Cerebellar nuclear complex (tissue), 1 donor: ENCODE data around the gene PHF21B.
"Not testable (repeated sequence)": the region's sequence is repeated elsewhere in the genome, so short reads cannot be mapped to it uniquely, and the experiment has no call there.

Experiments
- DNase-seq, 2 experiments: peaks; one replicate each; lab custom pipeline; 2025; lab: John Stamatoyannopoulos, UW

The PHF21B gene

GRCh38 chr22:44933666-44934453 lies 75.9 kb downstream of the PHF21B start:
- no peak for DNase-seq

- no peak for DNase-seq
Measured at GRCh38 chr22:44932493-44932892, 77.3 kb downstream of the PHF21B start.

DNA sequence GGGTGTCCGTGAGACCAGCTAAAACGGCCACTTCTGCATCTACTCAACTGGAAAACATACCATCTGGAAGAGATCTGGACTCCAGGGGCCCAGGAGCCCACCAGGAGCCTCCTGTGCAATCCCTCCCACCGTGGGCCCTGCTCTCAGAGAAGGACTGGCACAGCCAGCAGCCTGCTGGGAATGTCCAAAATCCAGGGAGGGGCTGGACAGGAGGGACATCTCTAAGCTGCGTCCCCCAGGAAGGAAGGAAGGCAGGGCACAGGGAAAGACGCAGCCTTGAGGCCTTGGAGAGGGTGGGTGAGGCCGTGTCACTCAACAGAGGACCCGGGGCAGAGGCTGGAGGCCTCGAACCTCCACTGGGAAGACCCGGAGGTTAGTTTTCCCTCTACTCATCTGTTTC lies 78.0 kb downstream of the PHF21B start:
- DNase-seq: no peak

DNA sequence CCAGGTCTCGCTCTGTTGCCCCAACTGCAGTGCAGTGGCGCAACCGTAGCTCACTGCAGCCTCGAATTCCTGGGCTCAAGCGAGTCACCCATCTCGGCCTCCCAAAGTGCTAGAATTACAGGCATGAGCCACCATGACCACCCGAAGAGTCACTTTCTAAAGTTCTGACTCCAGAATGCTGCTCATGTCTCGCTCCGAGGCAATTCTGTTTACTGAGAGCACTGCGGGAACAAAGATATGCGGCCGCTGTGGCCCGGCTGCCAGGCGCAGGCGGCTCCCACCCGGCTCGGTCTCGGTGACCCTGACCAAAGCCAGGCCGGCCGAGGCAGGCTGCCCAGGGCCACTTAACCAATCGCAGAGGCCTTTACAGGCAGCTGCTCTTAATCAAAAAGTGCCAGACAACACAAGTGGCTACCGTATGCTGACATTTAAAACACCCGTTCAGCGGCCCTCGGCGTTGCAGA lies 78.7 kb downstream of the PHF21B start:
- no peak for DNase-seq

GRCh38 chr22:44930711-44931035 lies 79.1 kb downstream of the PHF21B start:
- no peak for DNase-seq

DNA sequence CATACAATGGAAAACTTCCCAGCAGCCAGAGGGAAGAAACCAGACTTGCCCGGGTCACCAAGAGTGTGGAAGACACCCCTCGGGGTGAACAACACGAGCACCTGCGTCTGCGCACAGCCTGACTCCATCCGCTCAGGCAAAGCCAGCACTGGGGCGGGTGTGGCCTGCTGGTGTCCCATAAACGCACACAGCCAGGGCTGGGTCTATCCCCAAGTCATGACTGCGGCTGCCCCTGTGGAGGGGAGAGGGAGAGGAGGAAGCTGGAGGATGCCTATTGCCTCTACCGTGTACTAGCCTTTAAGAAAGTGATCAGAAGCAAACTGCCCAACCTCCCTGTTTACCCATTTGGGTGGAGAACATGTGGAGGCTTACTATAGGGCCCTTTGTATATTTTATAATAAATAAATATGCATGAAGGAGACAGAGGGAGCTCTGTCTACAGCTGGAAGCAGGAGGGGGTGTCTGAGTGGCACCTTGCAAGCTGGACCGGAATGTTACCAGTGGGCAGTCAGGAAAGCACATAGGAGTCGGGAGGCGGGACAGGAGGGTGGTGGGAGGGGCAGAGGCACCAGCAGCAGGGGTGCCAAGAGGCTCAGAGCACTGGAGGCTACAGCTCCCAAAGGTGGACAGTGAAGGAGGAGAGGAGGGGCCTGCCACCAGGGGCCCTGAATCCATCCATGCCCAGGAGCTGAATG lies 79.6 kb downstream of the PHF21B start:
- DNase-seq: no peak

DNA sequence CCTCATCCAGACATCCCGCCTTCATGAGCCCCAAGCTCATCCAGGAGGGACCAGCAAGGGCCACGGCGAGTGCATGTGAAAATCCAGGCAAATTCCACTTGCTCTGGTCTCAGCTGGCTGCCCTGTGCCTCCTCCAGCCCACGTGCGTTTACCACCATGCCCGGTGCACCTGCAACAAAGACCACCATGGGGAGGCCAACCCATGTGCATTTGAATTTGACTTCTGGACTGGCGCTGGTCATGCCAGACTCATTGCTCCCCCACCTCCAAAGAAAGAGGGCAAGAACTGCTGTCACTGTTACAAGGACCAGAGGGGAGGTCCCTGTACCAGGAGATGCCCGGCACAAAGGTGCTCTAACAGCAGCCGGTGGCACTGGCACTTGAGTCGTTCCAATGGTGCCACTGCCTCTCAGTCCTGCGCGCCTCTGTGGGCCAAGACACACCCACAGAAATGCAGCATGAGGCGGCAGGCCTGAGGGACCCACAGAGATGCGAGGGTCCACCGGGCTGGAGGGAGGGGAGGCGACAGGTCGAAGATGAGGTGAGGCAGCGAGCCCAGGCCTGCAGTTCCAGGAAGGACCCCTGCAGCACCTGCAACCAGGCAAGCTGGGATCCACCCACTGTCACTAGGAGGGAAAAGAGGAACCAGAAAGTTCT lies 80.3 kb downstream of the PHF21B start:
- no peak for DNase-seq

GRCh38 chr22:44928711-44929358 lies 81.0 kb downstream of the PHF21B start:
- DNase-seq: no peak

GRCh38 chr22:44928136-44928463 lies 81.7 kb downstream of the PHF21B start:
- no peak for DNase-seq

DNA sequence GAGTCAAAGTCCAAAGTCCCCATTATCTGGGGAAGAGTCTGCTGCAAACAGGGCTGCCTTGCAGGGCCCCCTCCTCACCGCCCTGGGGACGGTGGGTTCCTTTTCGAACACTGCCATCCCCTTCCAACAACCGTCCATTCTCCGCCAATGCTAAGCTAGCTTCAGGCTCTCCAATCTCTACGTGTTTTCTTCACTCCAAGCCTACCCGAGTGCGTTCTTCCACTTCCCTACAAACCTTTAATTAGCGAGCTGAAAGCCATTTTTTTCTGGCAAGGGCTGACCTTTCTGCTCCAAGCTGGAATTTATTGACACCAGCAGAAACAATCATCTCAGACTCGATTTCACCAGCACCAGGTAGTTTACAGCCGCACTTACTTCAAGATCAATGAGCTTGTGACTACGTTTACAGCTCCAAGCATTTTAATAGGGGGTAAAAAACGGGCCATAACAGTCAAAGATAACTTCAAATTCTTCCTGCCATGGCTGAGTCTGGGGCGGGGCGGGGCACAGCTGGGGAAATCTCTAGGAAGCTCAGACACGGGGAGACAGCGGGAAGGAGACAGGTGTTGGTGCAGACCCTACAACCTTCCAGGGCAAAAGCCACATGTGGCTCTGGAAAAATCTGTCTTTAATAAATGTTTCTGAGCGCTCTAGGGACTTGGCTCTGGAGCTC lies 82.2 kb downstream of the PHF21B start:
- DNase-seq: no peak

DNA sequence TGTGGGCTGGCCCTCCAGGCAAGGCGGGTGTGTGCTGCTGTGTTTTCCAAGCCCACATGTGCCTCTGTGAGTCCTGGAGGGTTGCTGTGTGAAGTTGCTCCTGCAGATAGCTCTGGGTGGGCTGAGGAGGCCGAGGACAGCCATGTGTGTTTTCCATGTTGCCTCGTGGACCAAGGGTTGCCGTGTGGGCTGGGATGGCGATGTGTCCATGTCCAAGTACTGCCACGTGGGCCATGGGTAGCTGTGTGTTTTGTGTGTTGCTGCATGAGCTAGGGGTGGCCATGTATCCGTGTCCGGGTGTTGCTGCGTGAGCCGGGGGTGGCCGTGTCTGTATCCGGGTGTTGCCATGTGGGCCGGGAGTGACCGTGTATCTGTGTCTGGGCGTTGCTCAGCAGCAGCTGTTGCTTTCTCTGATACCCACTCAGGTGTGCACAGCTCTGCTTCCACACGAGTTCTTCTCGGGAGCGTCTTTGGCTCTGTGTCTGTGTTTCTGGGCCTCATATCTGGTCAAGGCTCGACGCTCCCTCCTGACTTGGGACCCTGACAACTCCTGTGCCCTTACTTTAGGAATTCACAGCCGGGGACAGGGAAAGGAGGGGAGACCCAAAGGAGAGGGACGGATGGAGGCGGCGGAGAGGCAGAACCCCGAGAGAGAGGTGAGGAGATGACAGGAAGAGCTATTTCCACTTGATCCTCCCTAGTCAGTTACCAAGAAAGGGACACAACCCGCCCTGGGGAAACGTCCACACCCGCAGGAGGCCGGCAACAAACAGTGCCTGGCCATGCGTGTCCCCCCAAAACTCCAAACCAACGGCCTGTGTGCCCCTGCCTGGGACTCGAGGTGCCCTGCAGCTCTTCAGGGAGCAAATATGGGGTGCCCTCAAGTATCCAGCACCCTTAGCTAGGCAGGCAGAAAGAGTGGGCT lies 83.1 kb downstream of the PHF21B start:
- DNase-seq: no peak

DNA sequence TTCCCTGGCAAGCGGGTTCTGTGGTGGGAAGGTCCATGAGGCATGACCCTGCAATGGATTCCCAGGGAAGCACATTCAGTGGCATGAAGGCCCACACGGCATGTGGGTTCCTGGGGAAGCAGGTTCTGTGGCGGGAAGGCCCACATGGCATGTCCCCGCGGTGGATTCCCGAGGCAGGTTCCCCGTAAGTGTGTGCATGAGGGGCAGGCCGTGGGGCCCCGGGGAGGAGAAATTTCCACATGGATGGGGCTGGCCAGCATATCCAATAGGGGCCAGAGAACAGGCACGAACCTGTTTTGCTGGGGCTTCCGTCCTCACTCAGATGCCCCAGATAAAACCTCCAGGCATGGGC lies 83.7 kb downstream of the PHF21B start:
- no peak for DNase-seq

DNA sequence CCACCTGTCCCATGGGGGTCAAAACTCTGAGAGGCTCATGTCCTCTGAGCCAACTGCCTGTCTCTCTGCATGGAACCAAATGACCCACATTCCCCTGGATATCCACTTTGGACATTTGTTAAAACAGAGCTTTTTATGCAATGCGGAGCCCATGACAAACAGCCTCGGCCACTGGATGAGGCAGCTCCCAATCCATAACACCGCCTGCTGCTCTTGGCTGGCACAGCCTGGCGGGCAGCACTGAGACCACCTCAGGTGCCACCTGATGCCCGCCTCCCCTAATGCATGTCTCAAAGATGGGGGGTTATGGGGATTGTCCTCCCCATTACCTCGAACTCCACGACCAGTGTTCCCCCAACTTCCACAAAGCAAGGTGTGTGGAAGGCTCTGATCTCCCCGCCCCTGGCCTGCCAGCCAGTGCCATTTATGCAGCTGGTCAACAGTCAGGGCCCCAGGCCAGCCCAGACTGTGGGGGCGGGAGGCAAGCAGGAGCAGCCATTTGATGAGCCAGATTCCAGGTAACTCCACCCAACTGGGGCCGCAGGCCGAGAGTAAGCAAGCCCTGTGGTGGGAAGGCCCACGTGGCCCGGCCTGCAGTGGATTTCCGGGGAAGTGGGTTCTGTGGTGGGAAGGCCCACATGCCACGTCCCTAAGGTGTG lies 84.2 kb downstream of the PHF21B start:
- DNase-seq: no peak

DNA sequence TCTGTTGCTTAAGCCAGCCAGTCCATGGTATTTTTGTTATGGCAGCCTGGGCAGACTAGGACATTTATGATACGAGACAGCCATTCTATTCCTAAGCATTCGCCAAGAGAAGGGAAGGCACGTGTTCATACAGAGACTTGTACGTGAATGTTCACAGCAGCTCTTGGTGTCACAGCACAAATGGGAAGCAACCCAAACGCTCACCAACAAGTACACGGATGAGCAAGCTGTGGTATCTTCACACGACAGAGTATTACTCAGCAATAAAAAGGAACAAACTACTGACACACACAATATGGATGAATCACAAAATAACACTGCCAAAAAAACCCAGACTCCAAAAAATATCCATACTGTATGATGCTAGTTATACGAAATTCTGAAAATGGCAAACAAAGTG lies 85.1 kb downstream of the PHF21B start:
- no peak for DNase-seq

GRCh38 chr22:44924098-44924497 lies 85.7 kb downstream of the PHF21B start:
- DNase-seq: no peak

DNA sequence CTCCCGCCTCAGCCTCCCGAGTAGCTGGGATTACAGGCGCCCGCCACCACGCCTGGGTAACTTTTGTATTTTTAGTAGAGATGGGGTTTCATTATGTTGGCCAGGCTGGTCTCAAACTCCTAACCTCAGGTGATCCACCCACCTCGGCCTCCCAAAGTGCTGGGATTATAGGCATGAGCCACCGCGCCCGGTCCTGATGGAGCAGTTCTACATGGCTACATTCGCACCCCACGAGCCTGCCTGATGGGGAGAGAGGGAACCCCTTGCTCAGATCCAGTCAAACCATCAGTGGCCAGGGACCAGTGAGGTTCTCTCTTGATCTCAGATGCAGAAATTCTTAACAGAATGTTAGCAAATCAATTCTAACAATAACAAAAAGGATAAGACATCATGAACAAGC lies 88.0 kb downstream of the PHF21B start:
- not testable (repeated sequence) for DNase-seq

DNA sequence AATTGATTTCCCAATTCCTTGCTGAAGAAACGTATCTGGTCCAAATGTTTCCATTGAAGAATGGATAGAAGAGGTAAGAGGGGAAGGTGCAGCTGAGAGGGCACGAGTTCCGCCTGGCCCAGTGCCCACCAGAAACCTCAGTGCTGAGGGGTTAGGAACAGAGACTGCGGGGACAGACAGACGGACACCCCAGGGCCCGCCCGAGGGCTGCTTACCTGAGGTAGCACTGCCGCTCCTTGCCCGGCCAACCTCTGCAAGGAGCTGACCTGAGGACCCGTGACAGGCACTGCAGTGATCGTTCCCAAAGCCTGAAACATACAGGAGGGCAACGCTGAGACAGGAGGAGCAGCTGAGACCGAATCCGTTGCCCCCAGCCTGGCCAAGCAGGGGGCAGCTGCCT lies 89.6 kb downstream of the PHF21B start:
- DNase-seq: no peak

GRCh38 chr22:44919691-44920090 lies 90.1 kb downstream of the PHF21B start:
- DNase-seq: no peak

- DNase-seq: no peak
Measured at GRCh38 chr22:44918925-44919392, 90.8 kb downstream of the PHF21B start.

DNA sequence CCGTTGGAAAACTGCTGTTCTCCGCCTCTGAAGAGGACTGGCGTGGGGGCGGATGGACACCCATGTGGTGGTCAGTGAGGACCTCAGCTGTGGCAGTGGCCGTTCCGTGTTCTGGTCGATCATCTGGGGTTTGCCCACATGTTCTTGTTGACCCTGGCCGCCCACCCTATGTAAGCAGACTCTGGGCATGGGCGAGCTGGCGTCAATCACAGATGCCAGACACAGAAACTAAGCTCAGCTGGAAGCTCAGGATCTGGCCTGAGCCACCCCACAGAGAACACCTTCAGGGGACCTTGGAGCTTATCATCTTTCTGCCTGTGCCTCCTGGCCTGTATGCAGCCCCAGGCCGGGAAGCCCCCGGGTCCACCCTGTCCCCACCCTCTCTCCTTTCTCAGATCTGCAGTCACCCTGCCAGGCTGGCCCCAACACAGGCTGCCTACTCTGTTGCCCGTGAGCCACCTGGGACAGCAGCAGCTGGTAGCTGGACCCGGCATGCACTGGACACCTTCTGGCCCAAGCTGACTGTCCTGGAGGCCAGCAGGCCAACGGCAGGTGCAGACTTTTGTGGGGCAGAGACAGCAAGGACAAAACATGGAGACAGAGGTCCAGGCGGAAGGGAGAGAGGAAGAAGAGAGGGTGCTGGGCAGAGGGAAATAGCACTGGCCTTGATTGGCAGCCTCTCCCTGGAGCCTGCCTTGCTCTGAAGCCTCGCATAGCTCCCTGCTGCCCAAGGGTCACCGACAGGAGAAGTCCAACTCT lies 91.5 kb downstream of the PHF21B start:
- no peak for DNase-seq
